Activated T-helper 9 cell treated with anti-CD3 and anti-CD28 coated beads, Interleukin-2, amount 50 U/mL, for 16 hours (primary cell): ENCODE measurements around the gene SLC12A1.
A peak's percentile ranks its signal among the peaks of the same experiment; 100 is the strongest.

Source experiments
- DNase-seq: peaks from one replicate; pipeline ENCODE4 v3.0.0-alpha.2; 2020; ENCODE audit warnings: low read depth

Gene SLC12A1

DNA sequence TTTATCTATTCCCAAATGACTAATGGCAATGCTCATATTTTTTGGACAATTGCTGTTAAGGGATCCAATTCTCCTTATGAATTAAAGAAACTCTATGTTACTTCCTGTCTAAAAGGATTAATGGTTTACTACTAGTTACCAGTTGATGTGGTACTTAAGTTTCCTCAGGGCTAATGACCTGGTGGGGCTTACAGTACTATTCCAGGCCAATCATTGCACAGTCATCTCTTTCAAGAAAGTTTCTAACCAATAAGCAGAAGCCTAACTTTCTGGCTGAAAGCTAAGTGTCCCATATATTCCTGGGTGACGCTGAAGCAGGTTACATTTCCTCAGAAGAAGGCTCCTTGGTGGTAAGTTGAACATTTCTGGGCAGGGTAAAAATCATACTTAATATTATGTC is at the start of gene SLC12A1:
Gene SLC12A1 (plus strand): TSS at position 322 of the 400 bp plus-strand sequence. CDS start 1,418 bp downstream, outside the sequence.
- no peak for DNase-seq

DNA sequence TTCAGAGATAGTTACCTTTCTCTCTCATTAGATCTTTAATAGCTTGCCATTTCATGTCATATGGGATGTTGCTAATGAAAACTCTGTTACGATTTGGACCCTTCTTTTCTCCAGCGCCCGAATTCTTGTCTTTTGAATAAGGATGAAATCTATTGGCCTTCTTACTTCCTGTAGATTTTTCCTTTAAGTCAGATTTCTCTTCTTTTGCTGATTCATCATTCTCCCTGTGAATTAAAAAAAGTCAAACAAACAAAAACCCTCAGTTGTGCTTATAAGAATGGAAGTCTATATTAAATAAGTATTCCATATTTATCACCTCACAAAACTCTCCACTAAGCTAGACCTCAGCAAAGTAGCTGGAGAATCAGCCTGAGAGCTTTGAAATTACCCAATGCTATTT is 37.5 kb upstream of the SLC12A1 start:
- DNase-seq = no peak

DNA sequence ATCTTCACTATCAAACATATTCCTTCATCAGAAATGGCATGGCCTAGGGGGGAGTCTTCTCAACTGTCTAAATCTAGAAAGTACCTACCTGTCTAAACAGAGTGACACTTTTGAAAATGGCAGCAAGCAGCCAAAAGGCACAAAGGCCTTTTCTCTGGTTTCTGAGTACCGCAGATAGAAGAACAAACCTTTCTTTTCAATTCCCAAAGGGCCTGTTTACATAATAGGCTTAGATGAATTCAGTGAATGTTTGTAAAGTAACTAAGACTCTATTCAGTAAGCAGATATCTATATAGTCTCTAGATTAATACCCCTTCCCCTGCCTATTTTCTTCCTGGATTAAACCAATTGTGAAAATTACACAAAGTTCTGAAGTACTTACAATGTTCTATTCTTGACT is 35.1 kb upstream of the SLC12A1 start:
- no peak for DNase-seq

DNA sequence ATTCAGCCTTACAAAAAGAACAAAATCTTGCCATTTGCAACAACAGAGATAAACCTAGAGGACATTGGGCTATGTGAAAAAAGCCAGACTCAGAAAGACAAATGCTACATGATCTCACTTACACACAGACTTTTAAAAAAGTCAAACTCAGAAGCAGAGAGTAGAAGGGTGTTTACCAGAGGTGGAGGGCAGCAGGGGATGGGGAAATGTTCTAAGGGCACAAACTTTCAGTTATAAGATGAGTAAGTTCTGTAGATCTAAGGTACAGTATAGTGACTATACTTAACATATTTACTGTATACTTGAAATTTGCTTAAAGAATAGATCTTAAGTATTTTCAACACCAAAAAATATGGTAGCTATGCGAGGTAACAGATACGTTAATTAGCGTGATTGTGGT is 31.0 kb upstream of the SLC12A1 start:
- no peak for DNase-seq

DNA sequence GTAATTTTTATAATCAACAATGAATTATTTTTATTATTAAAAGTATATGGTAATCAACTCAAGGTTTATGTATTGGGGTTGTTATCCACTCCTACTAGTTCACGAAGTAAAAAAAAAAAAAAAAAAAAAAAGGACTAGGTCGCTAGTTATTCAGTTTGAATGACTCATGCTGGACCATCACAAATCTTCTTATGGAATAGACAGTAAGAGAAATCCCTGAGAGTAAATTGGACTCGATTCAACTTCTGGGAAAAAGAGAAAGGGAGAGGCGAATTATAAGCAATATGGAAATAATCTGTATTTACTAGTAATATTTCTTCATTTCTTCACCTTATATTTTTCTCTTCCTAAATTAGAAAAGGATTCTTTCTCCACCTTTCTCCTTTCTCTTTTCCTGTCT is 30.0 kb upstream of the SLC12A1 start:
- no peak for DNase-seq

DNA sequence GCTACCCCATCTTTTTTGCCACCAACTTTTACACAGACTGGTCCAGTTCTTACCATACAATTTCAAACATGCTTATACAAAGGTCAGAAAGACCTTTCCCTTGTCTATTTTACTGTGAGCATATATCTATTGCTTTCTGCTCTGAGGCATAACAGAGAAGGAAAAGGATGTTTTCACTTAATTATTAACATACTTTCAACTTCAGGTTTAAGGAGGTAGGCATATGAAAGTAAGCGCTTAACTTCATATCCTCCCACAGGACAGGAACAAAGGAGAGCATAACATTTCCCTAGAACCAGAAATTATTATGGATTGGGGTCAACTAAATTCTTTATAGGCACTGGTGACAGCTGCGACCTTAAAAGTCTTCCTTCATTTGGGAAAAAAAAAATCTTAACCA is 29.1 kb upstream of the SLC12A1 start:
- no peak for DNase-seq

DNA sequence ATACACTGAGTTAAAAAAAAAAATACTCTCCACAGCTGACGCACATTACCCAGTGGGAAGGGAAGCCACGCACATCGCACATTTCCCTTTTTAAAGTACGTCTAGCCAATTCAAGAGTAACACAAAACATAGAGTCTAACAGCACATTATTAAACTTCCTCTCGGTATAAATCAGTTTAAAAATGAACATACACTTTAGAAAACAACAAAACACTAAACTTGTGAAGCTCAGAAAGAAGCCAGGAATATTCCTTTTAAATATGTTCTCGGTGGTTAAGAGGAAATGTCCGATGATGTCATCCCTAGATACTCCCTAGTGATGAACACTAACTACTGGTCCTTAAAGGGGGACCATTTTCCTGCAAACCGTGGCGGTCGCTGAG is 28.7 kb upstream of the SLC12A1 start:
- no peak for DNase-seq

DNA sequence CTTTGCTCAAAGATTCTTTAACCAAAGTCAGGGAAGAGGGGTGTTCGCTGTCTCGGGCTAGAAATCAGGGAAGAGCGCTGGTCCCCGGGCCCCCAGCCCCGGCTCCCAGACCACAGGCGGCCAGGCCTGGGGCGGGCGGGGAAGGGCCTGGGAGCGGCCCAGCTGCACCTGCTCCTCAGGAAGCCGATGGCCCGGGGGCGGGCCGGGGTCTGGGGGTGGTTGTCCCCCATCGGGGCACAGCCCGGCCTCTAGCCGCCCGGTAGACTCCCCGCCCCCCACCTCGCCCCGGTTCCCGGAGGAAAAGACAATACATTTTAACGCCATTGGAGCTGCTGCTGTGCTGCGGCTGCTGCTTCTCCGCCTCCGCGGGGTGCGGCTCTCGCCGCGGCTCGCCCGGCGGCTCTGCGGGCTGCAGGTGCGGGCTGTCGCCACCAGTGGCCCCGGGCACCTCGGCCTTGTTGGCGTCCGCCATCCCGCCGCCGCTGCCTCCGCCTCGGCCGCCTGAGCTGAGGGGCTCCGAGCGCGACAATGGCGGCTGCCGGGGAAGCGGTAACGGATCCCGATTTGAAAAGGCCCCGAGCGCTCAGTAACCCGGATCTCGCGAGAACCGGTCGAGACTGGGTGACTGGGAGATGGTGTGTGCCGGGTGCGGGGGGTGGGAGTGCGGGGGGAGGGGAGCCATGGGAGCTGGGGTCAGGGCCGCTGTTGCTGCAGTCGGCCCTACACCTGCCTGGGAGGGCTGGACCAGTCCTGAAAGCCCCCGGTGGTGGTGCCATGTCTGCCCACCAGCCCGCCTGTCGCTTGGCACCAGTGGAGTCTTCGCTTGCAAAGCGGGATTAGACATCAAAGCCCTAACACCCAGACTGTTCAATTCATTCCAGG is 28.1 kb upstream of the SLC12A1 start, which contains the start of gene MYEF2:
Gene MYEF2 (minus strand): TSS at position 530 of the 882 bp plus-strand sequence. CDS start 58 bp downstream, at position 472.
- DNase-seq = peak; percentile 32

DNA sequence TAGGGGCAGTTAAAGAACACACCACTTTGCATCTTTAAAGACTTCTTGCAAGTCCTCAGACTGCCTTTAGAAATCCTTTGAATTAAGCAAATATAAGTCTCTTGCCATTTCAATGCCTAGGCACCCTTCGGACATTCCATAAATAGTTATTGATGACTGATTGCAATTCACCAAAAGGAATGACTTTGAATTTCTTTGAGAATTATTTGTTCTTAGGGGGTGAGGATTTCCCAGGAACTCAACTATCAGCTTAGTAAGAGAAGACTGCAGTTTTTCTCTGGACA is 27.5 kb upstream of the SLC12A1 start:
- DNase-seq = no peak

DNA sequence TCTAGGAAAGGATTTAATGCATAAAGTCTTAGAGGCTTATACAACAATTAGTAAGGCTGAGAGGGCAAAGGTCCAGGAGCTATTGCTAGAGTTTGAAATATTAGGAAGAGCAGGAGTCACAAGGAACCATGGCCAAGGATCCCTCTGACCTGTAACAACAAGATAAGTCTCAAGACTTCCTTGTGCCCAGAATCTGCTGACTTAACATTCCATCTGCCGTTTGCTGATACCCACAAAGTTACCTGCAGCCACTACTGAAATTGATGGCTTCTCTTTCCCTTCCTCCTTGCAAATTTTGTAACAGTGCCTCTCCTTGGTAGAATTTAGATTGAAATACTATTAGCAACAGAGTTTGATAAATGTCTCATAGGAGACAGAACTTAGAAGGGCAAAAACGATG is 23.4 kb upstream of the SLC12A1 start:
- no peak for DNase-seq

DNA sequence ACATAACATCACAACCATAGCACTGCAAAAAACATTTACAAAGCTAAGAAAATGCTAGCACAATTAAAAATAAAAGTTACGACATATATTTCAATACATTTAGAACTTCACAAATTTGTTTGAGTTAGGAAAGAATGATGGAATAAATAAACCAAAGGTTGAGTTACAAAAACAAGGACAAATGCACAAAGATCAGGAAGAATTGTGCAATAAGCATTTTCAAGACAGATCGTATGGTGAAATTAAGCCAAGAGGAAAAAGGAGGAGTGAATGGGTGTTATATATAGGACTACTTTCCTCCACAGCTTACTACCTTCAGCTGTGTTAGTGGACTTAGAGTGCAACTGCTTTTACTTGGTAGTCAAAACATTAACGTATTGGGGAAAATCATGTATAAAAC is 20.6 kb upstream of the SLC12A1 start:
- no peak for DNase-seq

DNA sequence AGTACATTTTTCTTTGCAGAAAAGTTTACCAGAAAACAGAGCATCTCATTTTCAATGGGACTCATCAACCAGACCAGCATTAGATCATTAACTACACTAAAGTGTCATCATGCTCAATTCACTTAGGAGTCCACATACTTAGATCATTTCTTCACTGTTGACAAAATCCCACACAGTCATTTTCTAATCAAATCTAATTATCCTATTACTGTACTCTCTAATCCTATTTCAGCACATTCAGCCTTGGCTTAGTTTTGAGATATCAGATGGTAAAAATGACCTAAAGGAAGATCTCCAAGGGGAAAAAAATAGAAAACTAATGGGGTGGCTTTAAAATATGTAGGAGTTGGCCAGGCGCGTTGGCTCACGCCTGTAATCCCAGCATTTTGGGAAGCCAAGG is 19.8 kb upstream of the SLC12A1 start:
- DNase-seq = no peak

DNA sequence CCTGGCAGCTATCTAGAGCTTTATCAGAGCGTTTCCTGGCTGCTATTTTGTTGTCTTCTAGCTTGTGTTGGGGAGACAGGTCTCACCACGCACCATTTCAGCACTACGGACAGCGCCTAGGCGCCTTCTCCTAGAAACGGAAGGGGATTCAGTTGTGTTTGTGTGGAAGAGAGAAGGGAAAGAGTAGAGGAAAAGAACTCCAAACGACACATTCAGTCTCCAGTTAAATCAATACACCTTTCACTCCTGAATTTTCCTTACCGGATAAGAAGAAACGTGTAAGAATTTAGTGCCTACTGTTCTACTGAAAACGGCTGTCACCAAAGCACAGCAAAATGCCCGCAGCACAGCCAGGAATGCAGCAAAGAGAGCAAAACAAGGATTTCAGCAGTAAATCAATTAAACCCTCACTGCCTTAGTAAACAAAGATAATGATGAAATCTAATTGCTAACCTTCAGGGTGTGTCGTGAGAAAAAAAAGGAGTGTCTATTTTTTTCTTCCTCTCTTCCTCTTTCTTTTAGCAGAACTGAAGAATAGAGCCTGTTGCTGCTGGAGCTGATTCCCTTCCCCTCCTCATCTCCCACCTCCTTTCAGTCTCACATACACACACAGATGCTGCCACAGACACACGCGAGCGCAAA is 15.0 kb upstream of the SLC12A1 start:
- no peak for DNase-seq

DNA sequence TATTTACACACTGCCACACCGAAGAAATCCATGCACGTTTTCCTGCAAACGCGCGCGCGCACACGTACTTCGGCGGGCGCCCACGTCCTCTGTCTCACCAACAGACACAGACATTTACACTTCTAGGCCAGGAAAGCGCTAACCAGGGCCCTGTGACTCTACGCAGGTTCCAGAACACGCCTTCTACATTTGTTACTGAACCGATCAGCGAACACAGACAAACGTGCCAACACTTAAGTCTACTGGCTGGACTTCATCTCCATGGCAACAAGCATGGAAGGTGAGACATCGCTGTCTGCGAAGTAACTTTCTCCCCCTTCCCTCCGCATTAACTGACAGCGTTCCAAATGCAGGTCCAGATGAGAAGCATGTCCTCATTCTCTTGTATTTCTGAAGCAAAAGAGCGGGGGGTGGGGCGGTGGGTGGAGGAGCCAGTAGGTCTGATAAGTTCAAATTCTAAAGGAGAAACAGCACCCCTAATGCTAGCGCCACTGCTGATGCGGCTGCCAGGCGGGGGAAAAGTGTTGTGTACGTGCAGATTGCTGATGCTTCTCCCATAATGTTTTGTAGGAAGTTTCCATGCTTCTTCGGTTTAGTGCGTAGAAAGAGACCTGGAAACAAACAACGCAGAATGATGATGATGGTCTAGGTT is 14.4 kb upstream of the SLC12A1 start, which contains the start of gene CTXN2:
Gene CTXN2 (plus strand): TSS at position 92 of the 652 bp plus-strand sequence. CDS start 9,636 bp downstream, outside the sequence.
- no peak for DNase-seq

DNA sequence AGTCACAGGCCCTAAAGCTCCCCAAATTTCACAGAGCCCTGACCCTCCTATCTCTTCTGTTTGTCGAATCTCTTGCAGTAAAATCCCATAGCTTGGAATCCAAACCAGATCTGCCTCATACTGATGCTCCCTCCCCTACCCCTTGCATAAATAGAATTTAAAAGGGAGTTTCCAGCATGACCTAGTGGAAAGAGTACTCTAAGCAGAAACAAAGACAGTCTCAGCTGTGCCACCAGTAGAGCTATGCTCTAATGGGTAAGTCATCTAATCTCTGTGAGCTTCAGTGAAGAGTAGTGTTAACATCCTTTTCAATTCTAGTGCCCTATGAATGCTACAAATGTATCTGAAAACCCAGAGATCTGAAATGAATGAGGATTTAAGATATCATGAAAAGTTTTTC is 4.0 kb upstream of the SLC12A1 start:
- no peak for DNase-seq

DNA sequence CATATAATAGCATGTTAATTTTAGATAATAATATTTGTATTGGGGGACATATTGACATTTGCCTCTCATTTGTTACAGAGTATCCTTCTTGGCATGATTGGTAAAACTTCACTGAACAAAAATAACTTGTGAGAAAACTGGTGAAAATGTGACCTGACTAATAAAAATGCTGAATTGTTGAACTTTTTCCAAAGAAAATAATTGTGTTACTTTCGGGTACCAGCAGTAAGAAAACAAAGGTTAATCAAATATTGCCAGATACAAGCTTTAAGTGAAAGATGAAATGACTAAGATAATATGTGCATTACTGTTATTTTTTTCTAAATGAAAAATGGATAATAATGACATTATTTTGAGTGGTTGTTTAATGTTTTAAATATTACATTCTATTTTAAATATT is 15.2 kb downstream of the SLC12A1 start:
- no peak for DNase-seq

DNA sequence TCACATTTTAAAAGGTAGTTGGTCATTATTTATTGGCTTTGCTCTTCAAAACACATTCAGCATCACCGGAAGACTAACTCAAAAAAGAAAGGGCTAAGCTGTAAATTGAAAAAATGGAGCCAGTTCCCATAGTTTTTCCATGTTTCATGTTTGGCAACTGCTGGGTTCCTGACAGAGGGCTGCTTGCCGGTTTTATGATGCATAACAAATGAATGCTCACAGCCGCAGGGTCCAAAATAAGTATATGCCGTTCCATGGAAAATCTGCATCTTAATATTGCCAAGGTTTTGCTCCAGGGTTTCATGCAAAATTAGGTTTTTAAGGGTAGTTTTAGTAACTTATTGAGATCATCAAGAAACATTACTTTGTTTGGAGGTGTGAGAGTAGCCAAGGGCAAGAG is 15.8 kb downstream of the SLC12A1 start:
- DNase-seq = no peak

DNA sequence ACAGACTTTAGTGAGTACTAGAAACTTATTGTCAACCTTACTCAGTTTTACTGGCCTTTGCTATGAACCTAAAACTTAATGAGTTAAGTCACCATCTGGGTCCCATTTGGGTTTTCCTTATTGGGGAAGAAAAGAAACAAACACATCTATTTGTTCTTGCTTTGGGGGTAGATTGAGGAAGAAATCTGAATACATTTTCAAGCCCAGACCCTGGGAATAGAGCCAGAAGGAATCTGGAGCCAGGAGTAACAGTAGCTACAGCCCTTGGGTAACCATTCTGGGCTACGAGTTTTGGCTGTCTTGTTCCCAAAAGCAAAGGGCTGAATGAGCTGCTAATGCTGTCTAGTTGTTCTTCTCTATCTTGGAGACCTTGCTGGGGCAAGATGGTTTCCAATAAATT is 16.5 kb downstream of the SLC12A1 start:
- no peak for DNase-seq

DNA sequence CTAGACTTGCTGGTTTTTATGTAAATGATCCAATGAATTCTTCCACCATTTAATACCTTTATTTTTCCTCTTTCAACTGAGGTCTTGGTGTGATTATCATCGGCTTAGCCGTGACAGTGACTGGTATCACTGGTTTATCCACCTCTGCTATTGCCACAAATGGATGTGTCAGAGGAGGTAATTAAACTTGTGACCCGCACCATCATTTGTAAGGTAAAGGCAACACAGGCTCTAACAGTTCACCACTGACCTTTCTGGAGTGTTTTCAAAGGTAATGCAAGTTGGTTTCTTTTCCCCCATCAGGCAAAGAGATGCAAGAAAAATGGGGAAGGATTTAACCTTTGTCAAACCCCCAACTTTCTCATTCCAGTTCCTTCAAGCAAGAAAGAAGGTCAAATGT is 19.7 kb downstream of the SLC12A1 start:
- no peak for DNase-seq

DNA sequence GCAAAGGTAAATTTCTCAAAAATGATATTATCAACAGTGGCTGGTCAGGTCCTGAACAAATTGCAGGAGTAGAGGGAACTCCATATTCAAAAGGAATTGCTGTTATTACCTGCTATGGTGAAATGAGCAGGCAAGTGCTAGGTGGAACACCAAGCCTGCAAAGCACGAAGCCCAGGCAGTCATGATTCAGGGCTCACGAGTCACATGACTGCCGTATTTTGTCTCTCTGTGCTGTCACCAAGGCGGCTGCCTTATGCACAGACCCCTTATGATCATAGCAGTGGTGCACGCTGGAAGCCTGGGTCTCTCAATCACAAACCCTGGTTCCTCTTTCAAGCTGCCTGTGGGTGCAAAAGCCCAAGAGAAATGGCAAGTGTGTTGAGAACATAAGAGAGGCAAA is 24.4 kb downstream of the SLC12A1 start:
- DNase-seq = no peak

DNA sequence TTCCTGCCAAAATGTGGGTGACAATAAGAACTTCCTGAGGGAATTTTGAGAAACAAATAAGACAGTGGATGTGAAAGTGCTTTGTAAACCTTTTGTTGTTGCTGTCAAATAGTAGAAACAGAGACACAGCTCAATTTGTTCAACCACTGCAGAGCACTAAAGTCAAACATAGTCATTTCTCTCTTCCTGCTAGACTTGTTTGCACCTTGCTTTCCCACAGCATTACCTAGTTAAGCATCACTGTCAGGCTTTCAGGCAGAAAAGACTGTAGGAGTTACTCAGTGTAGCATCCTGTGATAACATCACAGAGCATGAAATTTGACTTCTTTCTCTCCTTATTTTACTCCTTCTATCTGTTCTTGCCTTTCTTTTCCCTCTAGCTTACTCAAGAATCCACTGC is 27.1 kb downstream of the SLC12A1 start:
- no peak for DNase-seq

DNA sequence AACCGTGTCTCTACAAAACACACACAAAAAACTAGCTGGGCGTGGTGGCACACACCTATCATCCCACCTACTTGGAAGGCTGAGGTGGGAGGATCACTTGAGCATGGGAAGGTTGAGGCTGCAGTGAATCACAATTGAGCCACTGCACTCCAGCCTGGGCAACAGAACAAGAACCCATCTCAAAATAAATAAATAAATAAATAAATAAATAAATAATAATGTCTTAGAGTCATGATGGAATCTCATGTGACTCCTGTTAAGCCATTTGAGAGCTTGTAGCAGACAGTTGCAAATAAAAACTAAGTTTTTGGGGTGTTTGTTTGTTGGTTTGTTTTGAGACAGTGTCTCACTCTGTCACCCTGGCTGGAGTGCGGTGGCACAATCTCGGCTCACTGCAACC is 33.2 kb downstream of the SLC12A1 start:
- no peak for DNase-seq

DNA sequence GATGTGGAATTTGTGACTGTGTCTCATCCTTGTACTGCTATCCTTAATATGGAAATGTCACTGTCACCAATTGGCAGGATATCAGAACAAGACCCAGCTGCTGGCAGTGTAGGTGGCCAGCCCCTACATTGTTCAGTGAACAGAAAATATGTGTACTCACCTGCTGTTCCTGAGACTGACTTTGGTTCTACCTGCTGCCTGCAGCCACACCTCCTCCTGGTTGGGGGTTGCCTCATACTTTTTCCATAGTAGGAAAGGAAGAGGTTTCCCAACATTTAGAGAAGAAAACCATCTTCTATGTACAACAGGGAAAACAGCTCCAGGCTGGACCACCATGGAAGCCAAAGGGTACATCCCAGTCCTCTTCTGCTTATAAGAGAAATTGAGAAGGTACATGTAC is 35.9 kb downstream of the SLC12A1 start:
- no peak for DNase-seq
